ENCODE results near the gene KCNJ3.

KCNJ3 gene

DNA sequence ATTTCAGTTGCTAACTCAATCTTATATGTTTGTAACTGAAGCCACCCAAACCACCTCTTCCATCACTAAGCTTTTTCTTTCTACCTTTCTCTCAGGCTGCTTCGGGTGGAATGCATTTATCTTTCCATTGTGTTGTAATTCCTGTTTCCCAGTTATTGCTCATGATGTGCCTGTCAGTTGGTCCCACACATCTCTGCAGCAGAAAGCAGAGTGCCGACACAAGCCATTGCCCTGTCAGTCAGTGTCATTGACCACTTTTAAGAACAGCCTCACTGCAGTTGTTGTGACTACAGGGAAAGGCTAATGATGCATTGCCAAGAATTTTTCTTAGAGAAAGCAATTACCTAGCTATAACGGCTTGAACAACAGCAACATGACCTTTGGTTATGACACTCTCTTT is 24.8 kb upstream of the KCNJ3 start:
- Histone ChIP-seq H3K9me3 (ENCODE audit: severe bottlenecking) (no peaks in the 10 kb centered on the region), H3K4me1 (ENCODE audit: insufficient read depth, poor library complexity, severe bottlenecking) (no peaks in the 10 kb centered on the region), H3K27me3 (ENCODE audit: insufficient read depth, poor library complexity, severe bottlenecking) (no peaks in the 10 kb centered on the region), H3K4me3 (ENCODE audit: severe bottlenecking) (no peak overlapping the region), H3K27ac (ENCODE audit: poor library complexity, severe bottlenecking) (no peak overlapping the region), H3K36me3 (ENCODE audit: low read depth) (no peaks in the 10 kb centered on the region)
- no peak for DNase-seq (ENCODE audit: low spot score)
- TF ChIP-seq, protein P1, sequence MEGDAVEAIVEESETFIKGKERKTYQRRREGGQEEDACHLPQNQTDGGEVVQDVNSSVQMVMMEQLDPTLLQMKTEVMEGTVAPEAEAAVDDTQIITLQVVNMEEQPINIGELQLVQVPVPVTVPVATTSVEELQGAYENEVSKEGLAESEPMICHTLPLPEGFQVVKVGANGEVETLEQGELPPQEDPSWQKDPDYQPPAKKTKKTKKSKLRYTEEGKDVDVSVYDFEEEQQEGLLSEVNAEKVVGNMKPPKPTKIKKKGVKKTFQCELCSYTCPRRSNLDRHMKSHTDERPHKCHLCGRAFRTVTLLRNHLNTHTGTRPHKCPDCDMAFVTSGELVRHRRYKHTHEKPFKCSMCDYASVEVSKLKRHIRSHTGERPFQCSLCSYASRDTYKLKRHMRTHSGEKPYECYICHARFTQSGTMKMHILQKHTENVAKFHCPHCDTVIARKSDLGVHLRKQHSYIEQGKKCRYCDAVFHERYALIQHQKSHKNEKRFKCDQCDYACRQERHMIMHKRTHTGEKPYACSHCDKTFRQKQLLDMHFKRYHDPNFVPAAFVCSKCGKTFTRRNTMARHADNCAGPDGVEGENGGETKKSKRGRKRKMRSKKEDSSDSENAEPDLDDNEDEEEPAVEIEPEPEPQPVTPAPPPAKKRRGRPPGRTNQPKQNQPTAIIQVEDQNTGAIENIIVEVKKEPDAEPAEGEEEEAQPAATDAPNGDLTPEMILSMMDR (IDR thresholded peaks at IDR 0.05; ENCODE audit: poor library complexity, severe bottlenecking), result no peak
- ATAC-seq (ENCODE audit: low read depth), result no peak

DNA sequence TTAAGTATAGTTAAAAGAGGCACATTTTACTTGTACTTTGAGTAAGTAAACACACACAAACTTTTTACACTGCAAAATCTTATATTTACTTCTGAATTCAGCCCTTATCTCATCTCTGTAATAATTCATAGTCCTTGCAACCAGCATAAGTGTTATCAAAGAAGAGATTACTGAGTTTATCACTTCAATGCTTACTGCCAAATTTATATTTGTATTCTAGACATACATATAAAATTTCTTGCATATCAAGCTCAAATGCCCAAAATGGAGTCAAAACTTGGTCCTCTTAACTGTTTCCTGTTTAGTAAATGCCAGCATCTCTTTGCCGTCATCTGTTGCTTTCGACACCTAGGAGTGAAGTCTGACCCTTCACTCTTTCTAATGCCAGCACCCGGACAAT is 21.1 kb upstream of the KCNJ3 start:
- Histone ChIP-seq H3K27ac (ENCODE audit: poor library complexity, severe bottlenecking) (no peak overlapping the region), H3K4me1 (ENCODE audit: insufficient read depth, poor library complexity, severe bottlenecking) (no peaks in the 10 kb centered on the region), H3K9me3 (ENCODE audit: severe bottlenecking) (no peaks in the 10 kb centered on the region), H3K27me3 (ENCODE audit: insufficient read depth, poor library complexity, severe bottlenecking) (no peaks in the 10 kb centered on the region), H3K36me3 (ENCODE audit: low read depth) (no peaks in the 10 kb centered on the region), H3K4me3 (ENCODE audit: severe bottlenecking) (no peak overlapping the region)
- ATAC-seq (ENCODE audit: low read depth), result no peak
- TF ChIP-seq, protein P1 (IDR thresholded peaks at IDR 0.05; ENCODE audit: poor library complexity, severe bottlenecking), result no peak
- no peak for DNase-seq (ENCODE audit: low spot score)

DNA sequence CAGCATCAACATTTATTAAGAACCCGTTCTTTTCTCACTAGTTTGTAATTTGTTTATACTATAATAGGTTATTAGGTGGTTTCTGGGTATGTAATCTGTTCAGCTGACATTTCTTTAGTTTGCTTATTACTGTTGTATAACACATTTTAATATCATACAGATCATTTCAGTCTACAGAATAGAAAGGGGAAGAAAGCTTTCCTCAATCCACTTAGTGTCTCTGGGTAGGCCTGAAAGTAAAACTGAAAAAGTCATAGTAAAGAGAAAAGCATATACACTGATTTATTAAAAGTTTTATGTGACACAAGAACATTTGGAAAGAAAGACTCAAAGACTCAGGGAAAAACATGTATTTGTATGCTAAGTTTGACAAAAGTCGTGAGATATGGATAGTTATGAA is 16.8 kb upstream of the KCNJ3 start:
- Histone ChIP-seq H3K4me1 (ENCODE audit: insufficient read depth, poor library complexity, severe bottlenecking) (no peaks in the 10 kb centered on the region), H3K27me3 (ENCODE audit: insufficient read depth, poor library complexity, severe bottlenecking) (no peaks in the 10 kb centered on the region), H3K36me3 (ENCODE audit: low read depth) (no peaks in the 10 kb centered on the region), H3K27ac (ENCODE audit: poor library complexity, severe bottlenecking) (no peak overlapping the region), H3K4me3 (ENCODE audit: severe bottlenecking) (no peak overlapping the region), H3K9me3 (ENCODE audit: severe bottlenecking) (no peaks in the 10 kb centered on the region)
- no peak for ATAC-seq (ENCODE audit: low read depth)
- DNase-seq (ENCODE audit: low spot score), result no peak
- TF ChIP-seq, protein P1 (IDR thresholded peaks at IDR 0.05; ENCODE audit: poor library complexity, severe bottlenecking), result no peak

DNA sequence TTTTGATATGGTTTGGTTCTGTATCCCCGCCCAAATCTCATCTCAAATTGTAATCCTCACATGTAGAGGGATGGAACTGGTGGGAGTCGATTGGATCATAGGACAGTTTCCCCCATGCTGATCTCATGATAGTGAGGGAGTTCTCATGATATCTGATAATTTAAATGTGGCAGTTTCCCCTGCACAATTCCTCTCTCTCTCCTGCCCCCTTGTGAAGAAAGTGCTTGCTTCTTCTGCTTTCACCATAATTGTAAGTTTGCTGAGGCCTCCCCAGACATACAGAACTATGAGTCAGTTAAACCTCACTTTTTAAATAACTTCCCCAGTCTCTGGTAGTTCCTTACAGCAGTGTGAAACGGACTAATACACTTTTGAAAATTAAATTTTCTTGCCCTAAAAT is 12.3 kb upstream of the KCNJ3 start:
- TF ChIP-seq, protein P1 (IDR thresholded peaks at IDR 0.05; ENCODE audit: poor library complexity, severe bottlenecking), result no peak

DNA sequence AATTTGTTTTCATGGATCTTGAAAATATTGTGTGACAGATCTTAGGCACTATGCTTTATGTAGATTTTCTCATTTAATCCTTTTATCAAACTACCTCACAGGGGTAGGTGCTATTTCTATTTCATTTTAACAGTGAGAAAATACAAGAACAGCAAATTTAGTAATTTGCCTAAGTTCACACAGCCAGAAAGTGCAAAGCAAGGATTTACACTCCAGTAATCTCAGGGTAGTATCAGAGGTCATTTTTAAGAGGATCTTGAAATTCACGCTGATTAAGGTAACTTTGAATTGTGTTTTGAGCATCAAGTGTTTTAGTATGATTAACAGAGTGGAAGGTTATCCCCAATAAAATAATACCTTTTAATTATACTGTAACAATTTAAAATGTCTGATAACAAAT is 10.1 kb upstream of the KCNJ3 start:
- DNase-seq (ENCODE audit: low spot score) (no peak), ATAC-seq (ENCODE audit: low read depth) (no peak)
- no peak overlapping the region for H3K4me3 ChIP-seq (ENCODE audit: severe bottlenecking)
- no peaks in the 10 kb centered on the region for H3K4me1 ChIP-seq (ENCODE audit: insufficient read depth, poor library complexity, severe bottlenecking)
- no peaks in the 10 kb centered on the region for H3K36me3 ChIP-seq (ENCODE audit: low read depth)
- peaks cover 13% of the 10 kb centered on the region for H3K27me3 ChIP-seq (ENCODE audit: insufficient read depth, poor library complexity, severe bottlenecking)
- no peaks in the 10 kb centered on the region for H3K9me3 ChIP-seq (ENCODE audit: severe bottlenecking)
- TF ChIP-seq, protein P1 (IDR thresholded peaks at IDR 0.05; ENCODE audit: poor library complexity, severe bottlenecking), result no peak
- no peak overlapping the region for H3K27ac ChIP-seq (ENCODE audit: poor library complexity, severe bottlenecking)

More for the DNA sequence above, 12.3 kb upstream of the KCNJ3 start:
- H3K4me1 ChIP-seq (ENCODE audit: insufficient read depth, poor library complexity, severe bottlenecking), result no peaks in the 10 kb centered on the region
- H3K4me3 ChIP-seq (ENCODE audit: severe bottlenecking), result no peak overlapping the region
- no peak for DNase-seq (ENCODE audit: low spot score)
- no peak overlapping the region for H3K27ac ChIP-seq (ENCODE audit: poor library complexity, severe bottlenecking)
- ATAC-seq (ENCODE audit: low read depth), result no peak
- H3K9me3 ChIP-seq (ENCODE audit: severe bottlenecking), result no peaks in the 10 kb centered on the region
- H3K36me3 ChIP-seq (ENCODE audit: low read depth), result no peaks in the 10 kb centered on the region
- peaks cover 13% of the 10 kb centered on the region for H3K27me3 ChIP-seq (ENCODE audit: insufficient read depth, poor library complexity, severe bottlenecking)

Data from RWPE2 (cell line).